HEK293 (cell line): ENCODE results near the gene EYA2.
A peak's percentile ranks its signal among the peaks of the same experiment; 100 is the strongest.

Source experiments
- CTCF ChIA-PET: fragments of 350-600 bp; formaldehyde crosslinking; extraction: SDS; loops from one replicate; lab custom pipeline; 2021; ENCODE audit warnings: antibody characterized with exemption; lab: Yijun Ruan, JAX
- POLR2A ChIA-PET: fragments of 300-600 bp; formaldehyde crosslinking; extraction: SDS; loops from one replicate; lab custom pipeline; 2020; ENCODE audit warnings: antibody characterized with exemption, inconsistent platforms; lab: Yijun Ruan, JAX
- H3K27ac ChIP-seq: fragments of 200-500 bp; sonication (Bioruptor generic); 2 replicates; pipeline ENCODE4 v1.5.1; 2014; ENCODE audit warnings: low read depth, low read length, control low read depth, inconsistent platforms; ENCODE audit errors: extremely low read depth
- H3K36me3 ChIP-seq, 2 experiments: fragments of 200-500 bp in 1 of 2; sonication (Bioruptor generic) in 1 of 2; 1 replicate in 1 of 2; 2 replicates in 1 of 2; pipeline ENCODE4 v1.5.1; 2014 to 2017; ENCODE audit warnings: inconsistent platforms in 2 of 2, low read length in 2 of 2; ENCODE audit not compliant: control insufficient read depth in 2 of 2, insufficient read depth in 1 of 2
- H3K4me1 ChIP-seq: fragments of 200-500 bp; sonication (Bioruptor generic); 2 replicates; pipeline ENCODE4 v1.5.1; 2014; ENCODE audit warnings: mild to moderate bottlenecking, low read length, inconsistent platforms; ENCODE audit not compliant: control insufficient read depth, insufficient read depth
- H3K4me3 ChIP-seq: 2 replicates; pipeline ENCODE4 v1.5.1; 2011; ENCODE audit warnings: low read depth, mild to moderate bottlenecking, control low read depth, low read length, moderate library complexity
- H3K9me3 ChIP-seq: fragments of 200-500 bp; sonication (Bioruptor generic); 2 replicates; pipeline ENCODE4 v1.5.1; 2014; ENCODE audit warnings: low read depth, low read length, inconsistent platforms; ENCODE audit not compliant: control insufficient read depth, insufficient read depth
- FEZF1 ChIP-seq: fragments of 450-650 bp; formaldehyde crosslinking; IDR thresholded peaks from 2 replicates; pipeline ENCODE4 v1.5.1; 2016; ENCODE audit warnings: missing biosample characterization, missing genetic modification characterization
- GLIS2 ChIP-seq: fragments of 450-650 bp; formaldehyde crosslinking; IDR thresholded peaks from 2 replicates; pipeline ENCODE4 v1.5.1; 2016; ENCODE audit warnings: missing biosample characterization, missing genetic modification characterization
- HOXA7 ChIP-seq: sonication (generic); formaldehyde crosslinking; IDR thresholded peaks from 2 replicates; pipeline ENCODE4 v1.8.1; 2022; ENCODE audit warnings: missing genetic modification reagents, borderline replicate concordance
- KLF10 ChIP-seq: fragments of 450-650 bp; IDR thresholded peaks from 2 replicates; pipeline ENCODE4 v1.5.1; 2018; ENCODE audit warnings: missing biosample characterization, mild to moderate bottlenecking, missing genetic modification characterization
- MEIS1 ChIP-seq: sonication (generic); formaldehyde crosslinking; IDR thresholded peaks from 2 replicates; pipeline ENCODE4 v1.8.1; 2022; ENCODE audit warnings: missing genetic modification reagents, mild to moderate bottlenecking, borderline replicate concordance
- SCRT1 ChIP-seq: fragments of 450-650 bp; formaldehyde crosslinking; IDR thresholded peaks from 2 replicates; pipeline ENCODE4 v1.5.1; 2016; ENCODE audit warnings: missing biosample characterization, missing genetic modification characterization, borderline replicate concordance
- SP7 ChIP-seq: fragments of 450-650 bp; formaldehyde crosslinking; IDR thresholded peaks from 2 replicates; pipeline ENCODE4 v1.5.1; 2016; ENCODE audit warnings: missing biosample characterization, missing genetic modification characterization
- ZEB2 ChIP-seq: fragments of 450-650 bp; formaldehyde crosslinking; IDR thresholded peaks from 2 replicates; pipeline ENCODE4 v1.5.1; 2016; ENCODE audit warnings: missing biosample characterization, missing genetic modification characterization
- ZNF174 ChIP-seq: fragments of 450-650 bp; formaldehyde crosslinking; IDR thresholded peaks from 2 replicates; pipeline ENCODE4 v1.5.0; 2017; ENCODE audit warnings: missing biosample characterization, mild to moderate bottlenecking, missing genetic modification characterization
- ZNF19 ChIP-seq: fragments of 450-650 bp; formaldehyde crosslinking; IDR thresholded peaks from 2 replicates; pipeline ENCODE4; 2016; ENCODE audit warnings: missing biosample characterization, missing genetic modification characterization, low read depth
- ZNF211 ChIP-seq: fragments of 450-650 bp; formaldehyde crosslinking; IDR thresholded peaks from 2 replicates; pipeline ENCODE4 v1.5.1; 2016; ENCODE audit warnings: low read depth, missing biosample characterization, missing genetic modification characterization
- ZNF23 ChIP-seq: fragments of 450-650 bp; formaldehyde crosslinking; IDR thresholded peaks from 2 replicates; pipeline ENCODE4 v1.5.1; 2016; ENCODE audit warnings: missing biosample characterization, missing genetic modification characterization, borderline replicate concordance
- ZNF248 ChIP-seq: fragments of 450-650 bp; formaldehyde crosslinking; IDR thresholded peaks from 2 replicates; pipeline ENCODE4 v1.5.1; 2017; ENCODE audit warnings: missing biosample characterization, missing genetic modification characterization
- ZNF292 ChIP-seq: fragments of 450-650 bp; formaldehyde crosslinking; IDR thresholded peaks from 2 replicates; pipeline ENCODE4 v1.5.1; 2016; ENCODE audit warnings: low read depth, missing biosample characterization, missing genetic modification characterization, borderline replicate concordance
- ZNF433 ChIP-seq: fragments of 450-650 bp; formaldehyde crosslinking; IDR thresholded peaks from 2 replicates; pipeline ENCODE4 v1.5.1; 2016; ENCODE audit warnings: missing biosample characterization, missing genetic modification characterization, low read depth
- ZNF473 ChIP-seq: fragments of 450-650 bp; formaldehyde crosslinking; IDR thresholded peaks from 2 replicates; pipeline ENCODE4 v1.5.1; 2017; ENCODE audit warnings: missing biosample characterization, missing genetic modification characterization
- ZNF501 ChIP-seq: fragments of 450-650 bp; formaldehyde crosslinking; IDR thresholded peaks from 2 replicates; pipeline ENCODE4 v1.5.1; 2016; ENCODE audit warnings: missing biosample characterization, missing genetic modification characterization
- ZNF529 ChIP-seq: fragments of 450-650 bp; formaldehyde crosslinking; IDR thresholded peaks from 2 replicates; pipeline ENCODE4 v1.5.1; 2017; ENCODE audit warnings: missing genetic modification characterization, missing biosample characterization; ENCODE audit not compliant: insufficient replicate concordance
- ZNF596 ChIP-seq: fragments of 450-650 bp; IDR thresholded peaks from 2 replicates; pipeline ENCODE4 v1.5.0; 2018; ENCODE audit warnings: missing biosample characterization, mild to moderate bottlenecking, missing genetic modification characterization, moderate library complexity
- ZNF777 ChIP-seq: fragments of 450-650 bp; formaldehyde crosslinking; IDR thresholded peaks from 2 replicates; pipeline ENCODE4 v1.5.1; 2017; ENCODE audit warnings: missing biosample characterization, missing genetic modification characterization, borderline replicate concordance
- ZNF837 ChIP-seq: fragments of 450-650 bp; formaldehyde crosslinking; IDR thresholded peaks from 2 replicates; pipeline ENCODE4 v1.5.1; 2016; ENCODE audit warnings: missing biosample characterization, missing genetic modification characterization
- TF ChIP-seq, protein P1 (sequence below): fragments of 450-650 bp; formaldehyde crosslinking; IDR thresholded peaks from 2 replicates; pipeline ENCODE4 v1.5.1; 2016; ENCODE audit warnings: missing biosample characterization, missing genetic modification characterization

The EYA2 gene

DNA sequence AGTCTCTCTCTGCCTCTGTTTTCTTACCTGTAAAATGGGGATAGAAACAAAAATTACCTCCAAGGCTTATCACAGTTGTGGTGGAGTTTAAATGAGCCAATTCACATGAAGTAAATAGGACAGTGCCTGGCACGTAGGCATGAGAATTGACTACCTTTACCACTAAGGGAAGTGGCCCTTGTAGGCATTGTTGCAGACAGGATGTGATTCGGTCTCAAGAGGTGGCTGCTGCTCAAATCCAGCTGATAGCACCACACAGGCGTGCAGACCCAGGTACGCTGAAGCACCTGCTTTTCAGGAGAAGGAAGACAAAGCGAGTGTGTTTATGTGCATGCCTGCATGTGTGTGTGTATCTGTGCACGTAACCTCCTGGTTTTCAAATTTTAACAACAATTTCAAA, 108.6 kb downstream of the EYA2 start:
- H3K36me3 ChIP-seq = peaks cover 0 to 17% of the 10 kb centered on the region in 2 experiments; a peak in 2 of 3 replicates

DNA sequence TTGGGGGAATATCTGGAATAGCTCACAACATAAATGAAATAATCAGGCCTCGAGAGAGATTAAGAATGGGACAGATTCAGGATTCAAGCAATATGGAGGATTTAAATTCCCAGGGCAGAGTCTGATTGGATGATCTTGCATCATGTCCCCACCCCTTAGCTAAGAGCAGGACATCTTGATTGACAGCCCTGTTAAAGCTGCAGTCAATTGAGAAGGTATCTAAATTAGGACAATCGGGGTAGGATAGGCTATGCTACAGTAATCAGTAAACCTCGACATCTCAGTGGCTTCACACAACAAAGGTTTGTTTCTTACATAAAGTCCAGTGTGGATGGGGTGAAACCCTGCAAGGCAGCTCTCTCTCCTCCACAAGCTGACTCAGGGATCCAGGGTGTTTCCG, 109.5 kb downstream of the EYA2 start:
- TF ChIP-seq ZNF473 (tag by site-specific recombination) (no peak), GLIS2 (tag by site-specific recombination) (no peak), HOXA7 (CRISPR knock-in tag) (no peak), ZNF23 (tag by site-specific recombination) (no peak), ZNF596 (no peak), ZNF292 (no peak), SP7 (tag by site-specific recombination) (no peak), ZNF529 (tag by site-specific recombination) (no peak), ZEB2 (tag by site-specific recombination) (no peak), ZNF501 (no peak), ZNF433 (tag by site-specific recombination) (no peak), ZNF174 (tag by site-specific recombination) (no peak), ZNF837 (no peak)
- TF ChIP-seq, protein P1, sequence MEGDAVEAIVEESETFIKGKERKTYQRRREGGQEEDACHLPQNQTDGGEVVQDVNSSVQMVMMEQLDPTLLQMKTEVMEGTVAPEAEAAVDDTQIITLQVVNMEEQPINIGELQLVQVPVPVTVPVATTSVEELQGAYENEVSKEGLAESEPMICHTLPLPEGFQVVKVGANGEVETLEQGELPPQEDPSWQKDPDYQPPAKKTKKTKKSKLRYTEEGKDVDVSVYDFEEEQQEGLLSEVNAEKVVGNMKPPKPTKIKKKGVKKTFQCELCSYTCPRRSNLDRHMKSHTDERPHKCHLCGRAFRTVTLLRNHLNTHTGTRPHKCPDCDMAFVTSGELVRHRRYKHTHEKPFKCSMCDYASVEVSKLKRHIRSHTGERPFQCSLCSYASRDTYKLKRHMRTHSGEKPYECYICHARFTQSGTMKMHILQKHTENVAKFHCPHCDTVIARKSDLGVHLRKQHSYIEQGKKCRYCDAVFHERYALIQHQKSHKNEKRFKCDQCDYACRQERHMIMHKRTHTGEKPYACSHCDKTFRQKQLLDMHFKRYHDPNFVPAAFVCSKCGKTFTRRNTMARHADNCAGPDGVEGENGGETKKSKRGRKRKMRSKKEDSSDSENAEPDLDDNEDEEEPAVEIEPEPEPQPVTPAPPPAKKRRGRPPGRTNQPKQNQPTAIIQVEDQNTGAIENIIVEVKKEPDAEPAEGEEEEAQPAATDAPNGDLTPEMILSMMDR (tag by site-specific recombination) = no peak
- H3K27ac ChIP-seq = no peak overlapping the region
- no peaks in the 10 kb centered on the region for H3K9me3 ChIP-seq
- ChIA-PET CTCF (no interaction called here), POLR2A (no interaction called here)
- peaks cover 0 to 22% of the 10 kb centered on the region in 2 experiments; a peak in 2 of 3 replicates for H3K36me3 ChIP-seq
- no peaks in the 10 kb centered on the region for H3K4me1 ChIP-seq
- no peak overlapping the region for H3K4me3 ChIP-seq

More for the DNA sequence above, 108.6 kb downstream of the EYA2 start:
- Histone ChIP-seq H3K9me3 (no peaks in the 10 kb centered on the region), H3K27ac (no peak overlapping the region), H3K4me3 (no peak overlapping the region), H3K4me1 (no peaks in the 10 kb centered on the region)
- CTCF ChIA-PET = no interaction called here
- POLR2A ChIA-PET = no interaction called here
- TF ChIP-seq ZNF23 (tag by site-specific recombination) (no peak), KLF10 (tag by site-specific recombination) (no peak), FEZF1 (no peak), ZNF19 (tag by site-specific recombination) (no peak), ZNF211 (tag by site-specific recombination) (no peak), ZNF248 (tag by site-specific recombination) (no peak), ZNF777 (tag by site-specific recombination) (no peak)

DNA sequence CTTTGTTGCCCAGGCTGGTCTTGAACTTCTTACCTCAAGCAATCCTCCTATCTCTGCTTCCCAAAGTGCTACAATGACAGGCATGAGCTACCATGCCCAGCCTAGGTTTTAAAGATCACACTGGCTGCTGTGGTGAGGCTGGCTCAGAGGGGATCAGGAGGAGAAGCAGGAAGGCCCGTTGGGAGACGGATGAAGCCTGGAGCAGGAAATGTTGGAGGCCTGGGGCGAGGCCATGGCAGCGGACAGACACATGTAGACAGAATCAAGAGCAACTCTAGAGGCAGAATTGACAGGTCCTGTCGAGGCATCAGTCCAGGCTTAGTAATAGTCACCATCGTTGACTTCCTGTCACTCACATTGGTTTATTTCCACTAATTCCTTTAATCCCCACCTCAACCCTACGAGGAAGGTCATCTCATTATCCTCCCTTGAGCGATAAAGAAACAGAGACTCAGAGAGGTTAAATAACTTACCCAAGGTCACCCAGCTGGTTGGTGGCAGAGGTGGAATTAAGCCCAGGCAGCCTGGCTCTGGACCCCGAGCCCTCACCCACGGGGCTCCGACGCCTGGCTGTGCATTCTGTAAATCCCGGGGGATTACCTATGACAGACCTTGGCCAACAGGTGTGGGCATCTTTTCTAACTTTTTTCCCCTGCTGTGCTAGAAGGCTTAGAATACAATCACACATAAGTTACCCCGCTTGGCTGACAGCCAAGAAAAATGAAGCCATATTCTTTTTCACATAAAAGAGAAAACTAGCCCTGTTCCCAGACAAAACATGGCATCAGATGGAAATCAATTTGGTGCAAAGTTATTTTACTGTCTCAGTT, 113.4 kb downstream of the EYA2 start:
- peaks cover 0 to 22% of the 10 kb centered on the region in 2 experiments; a peak in 1 of 3 replicates for H3K36me3 ChIP-seq
- no peaks in the 10 kb centered on the region for H3K4me1 ChIP-seq
- H3K9me3 ChIP-seq = no peaks in the 10 kb centered on the region
- TF ChIP-seq SCRT1 = 0 out of 2 replicates have a peak, but pooled peaks have one; percentile 10
- no peak for TF ChIP-seq MEIS1
- ChIA-PET POLR2A (no interaction called here), CTCF (no interaction called here)
- no peak overlapping the region for H3K4me3 ChIP-seq
- H3K27ac ChIP-seq = no peak overlapping the region
